Kidney epithelial cell (primary cell): Measurements from ENCODE around the gene IFT27. TPM values are rescaled to one million over a fixed set of nuclear protein-coding genes. Genes with fewer than 3 reads are reported as not detected.

Experiments used
- DNase-seq: peaks from one replicate; pipeline ENCODE4 v3.0.0-alpha.2; 2010; ENCODE audit warnings: low read depth
- H3K27me3 ChIP-seq: 2 replicates; pipeline ENCODE4 v1.6.0; 2011; ENCODE audit warnings: low read length; ENCODE audit not compliant: control insufficient read depth, insufficient read depth
- H3K36me3 ChIP-seq: 2 replicates; pipeline ENCODE4 v1.5.1; 2011; ENCODE audit warnings: low read length; ENCODE audit not compliant: control insufficient read depth, insufficient read depth
- H3K4me3 ChIP-seq: 2 replicates; pipeline ENCODE4 v1.5.1; 2011; ENCODE audit warnings: low read depth, mild to moderate bottlenecking, control low read depth, low read length
- CTCF ChIP-seq: IDR thresholded peaks from 2 replicates; pipeline ENCODE4 v1.5.1; 2011; ENCODE audit warnings: mild to moderate bottlenecking, moderate library complexity, low read length, control low read depth, inconsistent platforms; ENCODE audit not compliant: insufficient read depth, poor library complexity, severe bottlenecking
- total RNA-seq: library from RNA; depleted of rRNA; stranded (reverse); fragments of >200 nt; gene quantifications from 2 replicates; pipeline ENCODE4 v1.2.3, GENCODE V29; 2015

Gene IFT27
- total RNA-seq, 1 donor from 2014 or later = 26.5 TPM

GRCh38 chr22:36796552-36797175 lies 20.7 kb upstream of the IFT27 start:
- Histone ChIP-seq H3K27me3 (peaks cover 14% of the 10 kb centered on the region), H3K36me3 (no peaks in the 10 kb centered on the region), H3K4me3 (no peak overlapping the region)
- TF ChIP-seq CTCF = no peak
- no peak for DNase-seq

GRCh38 chr22:36795633-36796032 lies 19.7 kb upstream of the IFT27 start:
- Histone ChIP-seq H3K4me3 (no peak overlapping the region), H3K27me3 (peaks cover 21% of the 10 kb centered on the region), H3K36me3 (no peaks in the 10 kb centered on the region)
- TF ChIP-seq CTCF = no peak
- DNase-seq = no peak

- Histone ChIP-seq H3K4me3 (no peak overlapping the region), H3K27me3 (peaks cover 22% of the 10 kb centered on the region), H3K36me3 (no peaks in the 10 kb centered on the region)
- no peak for DNase-seq
- TF ChIP-seq CTCF = no peak
These were observed 14.7 kb upstream of the IFT27 start for GRCh38 chr22:36790648-36791047.

GRCh38 chr22:36787204-36787988 lies 11.5 kb upstream of the IFT27 start:
- H3K4me3 ChIP-seq = no peak overlapping the region
- no peak for DNase-seq
- H3K36me3 ChIP-seq = no peaks in the 10 kb centered on the region
- TF ChIP-seq CTCF = no peak
- peaks cover 35% of the 10 kb centered on the region for H3K27me3 ChIP-seq

GRCh38 chr22:36783743-36784142 lies 7.8 kb upstream of the IFT27 start:
- no peak for DNase-seq
- no peaks in the 10 kb centered on the region for H3K36me3 ChIP-seq
- H3K4me3 ChIP-seq = no peak overlapping the region
- H3K27me3 ChIP-seq = peaks cover 28% of the 10 kb centered on the region
- TF ChIP-seq CTCF = no peak
